Measurements from ENCODE around the gene LMAN2L.
"Not testable (repeated sequence)": the region's sequence is repeated elsewhere in the genome, so short reads cannot be mapped to it uniquely, and the experiment has no call there.

Gene LMAN2L

DNA sequence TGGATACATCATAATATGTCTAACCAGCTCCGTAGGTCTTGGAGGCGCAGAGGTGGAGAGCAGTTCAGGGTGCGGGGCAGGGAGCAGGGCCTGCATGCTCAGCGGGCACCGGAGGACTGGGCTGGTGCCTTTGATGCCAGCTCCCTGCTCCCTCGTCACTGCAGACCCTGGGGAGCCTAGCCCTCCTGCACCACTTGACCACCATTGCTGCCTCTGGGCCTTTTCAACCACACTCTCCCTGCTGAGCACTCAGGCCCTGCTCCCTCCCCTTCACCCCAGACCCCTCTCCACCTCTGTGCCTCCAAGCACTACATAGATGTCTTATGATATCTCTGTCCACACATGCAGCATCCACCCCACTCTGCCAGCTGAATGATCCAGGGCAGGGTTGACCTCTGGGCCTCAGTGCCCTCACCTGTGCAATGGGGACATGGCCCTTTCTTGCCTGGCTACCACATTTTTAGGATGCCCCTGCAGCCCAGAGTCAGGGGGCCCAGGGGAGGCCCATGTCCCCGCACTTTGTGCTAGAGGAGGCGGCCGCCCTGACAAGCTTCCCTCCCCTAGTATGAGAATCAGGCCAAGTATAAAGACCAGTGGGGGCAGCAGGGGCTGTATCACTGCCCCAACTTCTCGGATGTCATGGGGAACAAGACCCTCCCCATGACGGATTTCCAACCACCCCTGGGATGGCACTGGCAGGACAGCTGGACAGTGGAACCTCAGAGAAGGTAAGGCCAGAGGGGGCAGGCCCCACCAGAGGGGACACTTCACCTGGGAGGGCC is 51.0 kb downstream of the LMAN2L start:
- ATAC-seq = no peak
- no peak for DNase-seq (ENCODE audit: low spot score in 2 of 2)
- H3K9me3 Mint-ChIP-seq = no peaks in the 10 kb centered on the region
- H3K4me1 Mint-ChIP-seq = no peaks in the 10 kb centered on the region
- H3K27ac Mint-ChIP-seq = no peak overlapping the region
- H3K36me3 Mint-ChIP-seq = no peaks in the 10 kb centered on the region
- no peak overlapping the region for H3K4me3 Mint-ChIP-seq

GRCh38 chr2:96687711-96688640 is 51.9 kb downstream of the LMAN2L start:
- DNase-seq (ENCODE audit: low spot score in 2 of 2) (no peak), ATAC-seq (no peak)
- Mint-ChIP-seq H3K27ac (no peak overlapping the region), H3K4me3 (no peak overlapping the region), H3K36me3 (no peaks in the 10 kb centered on the region), H3K4me1 (no peaks in the 10 kb centered on the region), H3K9me3 (no peaks in the 10 kb centered on the region)

GRCh38 chr2:96687266-96687665 is 52.6 kb downstream of the LMAN2L start:
- Mint-ChIP-seq H3K4me1 (no peaks in the 10 kb centered on the region), H3K4me3 (no peak overlapping the region), H3K9me3 (no peaks in the 10 kb centered on the region), H3K27ac (no peak overlapping the region), H3K36me3 (no peaks in the 10 kb centered on the region)
- no peak for ATAC-seq
- DNase-seq (ENCODE audit: low spot score in 2 of 2) = no peak

DNA sequence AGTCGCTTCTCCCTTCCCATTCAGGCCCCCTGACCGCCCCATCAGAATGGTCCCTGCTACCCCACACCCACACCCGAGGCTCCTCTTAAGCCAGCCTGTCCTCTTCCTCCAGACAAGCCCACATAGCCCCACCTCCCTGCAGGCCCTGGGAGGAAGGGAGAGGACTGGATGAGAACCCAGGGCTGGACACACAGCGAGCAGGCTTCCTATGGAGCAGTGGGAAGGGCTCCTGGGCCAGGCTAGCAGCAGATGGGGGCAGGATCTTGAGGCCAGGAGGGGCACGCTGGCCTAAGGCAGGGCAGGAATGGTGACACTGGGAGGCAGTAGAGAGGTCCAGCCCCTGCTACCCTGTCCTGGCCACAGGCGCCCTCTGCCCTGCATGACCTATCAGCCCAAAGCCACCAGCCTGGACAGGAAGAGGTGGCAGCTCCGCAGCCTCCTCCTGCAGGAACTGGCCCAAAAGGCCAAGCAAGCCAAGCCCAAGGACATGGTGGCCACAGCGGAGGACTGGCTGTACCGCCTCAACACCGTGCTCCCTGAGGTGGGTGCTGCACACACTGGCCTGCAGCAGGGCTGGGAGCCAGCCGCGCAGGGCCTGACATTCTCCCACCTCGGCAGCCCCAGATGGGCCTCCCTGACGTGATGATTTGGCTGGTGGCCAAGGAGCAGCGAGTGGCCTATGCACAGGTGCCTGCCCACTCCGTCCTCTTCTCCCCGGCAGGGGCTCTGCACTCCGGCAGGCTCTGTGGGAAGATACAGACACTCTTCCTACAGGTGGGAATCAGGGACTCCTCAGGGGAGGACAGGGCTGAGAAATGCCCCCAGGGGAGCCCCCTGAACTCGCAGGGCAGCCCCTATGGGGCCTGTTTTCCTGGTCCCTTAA is 54.0 kb downstream of the LMAN2L start:
- DNase-seq (ENCODE audit: low spot score in 2 of 2) = no peak
- no peak overlapping the region for H3K27ac Mint-ChIP-seq
- no peak overlapping the region for H3K4me3 Mint-ChIP-seq
- no peaks in the 10 kb centered on the region for H3K9me3 Mint-ChIP-seq
- H3K36me3 Mint-ChIP-seq = no peaks in the 10 kb centered on the region
- no peak for ATAC-seq
- no peaks in the 10 kb centered on the region for H3K4me1 Mint-ChIP-seq

GRCh38 chr2:96684883-96685576 is 54.8 kb downstream of the LMAN2L start:
- DNase-seq (ENCODE audit: low spot score in 2 of 2) = no peak
- Mint-ChIP-seq H3K36me3 (no peaks in the 10 kb centered on the region), H3K4me3 (no peak overlapping the region), H3K9me3 (no peaks in the 10 kb centered on the region), H3K27ac (no peak overlapping the region), H3K4me1 (no peaks in the 10 kb centered on the region)
- no peak for ATAC-seq

DNA sequence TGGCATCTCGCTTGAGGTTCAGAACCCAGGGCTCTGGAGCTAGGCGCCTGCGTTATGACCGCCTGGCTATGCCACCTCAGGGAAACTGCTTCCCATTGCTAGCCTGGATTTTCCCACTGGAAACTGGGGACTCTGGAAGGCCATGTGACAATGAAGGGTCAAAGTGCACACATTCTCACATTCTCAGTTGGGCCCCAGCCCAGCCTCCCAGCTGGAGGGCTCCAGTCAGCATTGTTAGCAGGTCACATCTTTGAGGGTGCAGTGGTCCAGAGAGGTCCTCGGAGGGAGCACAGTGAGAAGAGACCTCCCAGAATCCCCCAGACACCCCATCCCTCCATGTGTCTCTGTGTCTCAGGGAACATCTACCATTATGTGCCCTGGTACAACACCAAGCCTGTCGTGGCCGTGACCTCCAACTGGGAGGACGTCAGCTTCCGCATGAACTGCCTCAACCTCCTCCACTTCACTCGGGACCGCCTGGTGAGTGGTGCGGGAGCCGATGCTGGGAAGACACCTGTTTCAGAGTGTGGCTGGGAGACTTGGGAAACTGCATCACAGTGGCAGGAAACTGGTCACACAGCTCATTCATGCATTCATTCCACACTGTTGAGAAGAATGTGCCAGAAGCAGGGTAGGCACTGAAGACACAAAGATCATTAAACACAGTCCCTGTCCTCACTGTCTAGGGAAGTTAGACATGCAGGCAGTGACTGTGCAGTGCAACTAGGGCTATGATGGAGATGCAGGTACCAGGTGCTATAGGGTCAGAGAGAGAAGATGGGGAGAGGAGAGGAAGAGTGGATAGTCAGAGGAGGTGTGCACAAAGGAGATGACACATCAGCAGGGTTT is 55.7 kb downstream of the LMAN2L start:
- H3K36me3 Mint-ChIP-seq = no peaks in the 10 kb centered on the region

GRCh38 chr2:96683307-96683706 is 56.6 kb downstream of the LMAN2L start:
- Mint-ChIP-seq H3K4me1 (no peaks in the 10 kb centered on the region), H3K9me3 (no peaks in the 10 kb centered on the region), H3K27ac (no peak overlapping the region), H3K36me3 (no peaks in the 10 kb centered on the region), H3K4me3 (no peak overlapping the region)
- DNase-seq (ENCODE audit: low spot score in 2 of 2) (no peak), ATAC-seq (no peak)

More for the DNA sequence above, 55.7 kb downstream of the LMAN2L start:
- DNase-seq (ENCODE audit: low spot score in 2 of 2) (no peak), ATAC-seq (no peak)
- H3K4me1 Mint-ChIP-seq = no peaks in the 10 kb centered on the region
- no peaks in the 10 kb centered on the region for H3K9me3 Mint-ChIP-seq
- no peak overlapping the region for H3K4me3 Mint-ChIP-seq
- H3K27ac Mint-ChIP-seq = no peak overlapping the region

DNA sequence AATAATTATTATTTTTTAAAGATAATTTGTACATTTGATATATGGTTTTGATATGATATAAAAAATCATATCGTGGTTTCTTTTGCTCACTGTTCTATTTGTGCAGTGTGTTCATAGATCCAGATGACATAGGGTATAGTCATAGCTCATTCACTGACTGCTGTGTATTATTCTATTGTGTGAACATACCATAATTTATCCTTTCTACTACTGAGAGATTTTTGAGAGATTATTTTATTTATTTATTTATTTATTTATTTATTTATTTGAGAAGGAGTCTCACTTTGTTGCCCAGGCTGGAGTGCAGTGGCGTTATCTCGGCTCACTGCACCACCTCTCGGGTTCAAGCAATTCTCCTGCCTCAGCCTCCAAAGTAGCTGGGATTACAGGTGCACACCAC is 58.3 kb downstream of the LMAN2L start:
- ATAC-seq = no peak
- Mint-ChIP-seq H3K27ac (no peak overlapping the region), H3K36me3 (no peaks in the 10 kb centered on the region), H3K4me3 (no peak overlapping the region), H3K4me1 (no peaks in the 10 kb centered on the region), H3K9me3 (no peaks in the 10 kb centered on the region)
- DNase-seq (ENCODE audit: low spot score in 2 of 2) = no peak

DNA sequence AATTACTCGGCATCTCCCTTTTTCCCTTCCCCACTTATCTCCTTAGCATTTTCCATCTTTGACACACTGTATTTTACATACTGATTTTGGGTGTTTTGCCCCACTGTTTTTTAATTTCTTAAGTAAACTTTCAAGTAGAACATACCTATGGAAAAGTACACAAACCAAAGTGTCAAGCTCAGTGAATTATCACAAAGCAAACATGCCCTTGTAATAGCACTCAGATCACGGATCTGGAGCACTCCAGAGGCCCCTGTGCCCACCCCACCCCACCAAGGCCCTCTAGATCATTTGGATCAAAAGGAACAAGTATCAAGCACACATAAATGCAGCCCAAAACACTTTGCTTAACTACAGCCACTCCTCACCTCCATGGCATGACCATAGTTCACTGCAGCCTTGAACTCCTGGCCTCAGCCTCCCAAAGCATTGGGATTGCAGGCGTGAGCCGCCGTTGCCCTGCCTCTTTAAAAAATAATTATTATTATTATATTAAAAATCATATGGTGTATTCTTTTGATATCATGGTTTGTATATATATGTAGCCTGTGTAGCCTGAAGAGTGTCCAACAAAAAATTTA is 59.2 kb downstream of the LMAN2L start:
- Mint-ChIP-seq H3K4me3 (no peak overlapping the region), H3K36me3 (no peaks in the 10 kb centered on the region), H3K27ac (no peak overlapping the region), H3K9me3 (no peaks in the 10 kb centered on the region), H3K4me1 (no peaks in the 10 kb centered on the region)
- ATAC-seq (no peak), DNase-seq (ENCODE audit: low spot score in 2 of 2) (no peak)

GRCh38 chr2:96679848-96680247 is 60.0 kb downstream of the LMAN2L start:
- no peaks in the 10 kb centered on the region for H3K4me1 Mint-ChIP-seq
- no peak for DNase-seq (ENCODE audit: low spot score in 2 of 2)
- no peak for ATAC-seq
- no peak overlapping the region for H3K27ac Mint-ChIP-seq
- no peaks in the 10 kb centered on the region for H3K36me3 Mint-ChIP-seq
- H3K4me3 Mint-ChIP-seq = no peak overlapping the region
- no peaks in the 10 kb centered on the region for H3K9me3 Mint-ChIP-seq

DNA sequence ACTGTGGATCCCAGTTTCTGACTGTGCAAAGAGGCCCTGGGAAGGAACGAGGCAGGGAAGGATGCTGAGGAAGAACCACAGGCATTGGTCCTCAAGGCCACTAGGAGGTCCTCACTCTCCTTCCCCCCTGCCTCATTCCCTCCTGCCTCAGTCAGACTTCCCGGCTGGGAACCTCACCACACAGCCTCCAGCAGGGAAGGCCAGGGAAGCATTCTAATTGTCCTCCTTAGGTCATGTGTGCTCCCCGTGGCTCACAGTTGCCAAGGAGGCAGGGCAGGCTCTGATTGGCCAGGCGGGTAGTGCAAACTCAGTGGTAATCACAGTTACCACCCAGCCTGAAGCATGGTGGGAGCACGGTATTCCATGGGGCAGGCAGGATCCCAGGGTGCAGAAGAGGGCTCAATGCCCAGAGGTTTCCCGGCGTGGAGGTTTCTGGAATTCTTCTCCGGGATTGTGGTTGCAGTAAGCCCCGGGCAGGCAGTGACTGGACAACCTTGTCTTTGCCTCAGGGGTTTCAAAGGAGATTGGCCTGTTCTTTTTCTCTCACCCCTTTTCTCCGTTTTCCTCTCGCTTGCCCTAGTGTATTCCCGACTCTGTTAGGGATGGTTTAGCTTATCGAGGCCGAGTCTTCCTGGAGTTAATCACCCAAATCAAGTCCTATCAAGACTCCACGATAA is 70.2 kb downstream of the LMAN2L start:
- H3K9me3 Mint-ChIP-seq = no peaks in the 10 kb centered on the region
- peaks cover 7% of the 10 kb centered on the region for H3K4me1 Mint-ChIP-seq
- H3K4me3 Mint-ChIP-seq = no peak overlapping the region

DNA sequence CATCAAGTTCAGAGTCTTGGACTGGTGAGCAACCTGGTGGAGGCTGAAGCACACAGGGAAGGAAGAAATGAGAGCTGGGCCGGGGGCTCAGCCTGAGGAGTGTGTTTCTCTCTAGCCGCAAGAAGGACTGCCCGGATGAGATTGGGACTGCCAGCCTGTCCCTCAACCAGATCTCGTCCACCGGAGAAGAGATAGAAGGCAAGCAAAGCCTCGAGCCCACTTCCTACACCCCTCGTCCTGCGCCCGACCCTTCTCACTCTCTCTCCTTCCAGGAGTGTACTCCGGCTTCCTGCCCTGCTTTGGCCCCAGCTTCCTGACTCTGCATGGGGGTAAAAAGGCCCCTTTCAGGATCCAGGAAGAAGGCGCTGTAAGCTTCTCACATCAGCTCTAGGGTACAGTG is 71.1 kb downstream of the LMAN2L start:
- ATAC-seq (no peak), DNase-seq (ENCODE audit: low spot score in 2 of 2) (no peak)
- Mint-ChIP-seq H3K4me3 (no peak overlapping the region), H3K36me3 (no peaks in the 10 kb centered on the region), H3K4me1 (peaks cover 7% of the 10 kb centered on the region), H3K27ac (no peak overlapping the region), H3K9me3 (no peaks in the 10 kb centered on the region)

More for the DNA sequence above, 70.2 kb downstream of the LMAN2L start:
- Mint-ChIP-seq H3K36me3 (no peaks in the 10 kb centered on the region), H3K27ac (no peak overlapping the region)
- DNase-seq (ENCODE audit: low spot score in 2 of 2) = no peak
- no peak for ATAC-seq

- H3K9me3 Mint-ChIP-seq, H3K4me3 Mint-ChIP-seq: not testable (repeated sequence)
- H3K27ac Mint-ChIP-seq = peak overlapping the region; percentile 27
Measured at GRCh38 chr2:96665717-96666116, 74.1 kb downstream of the LMAN2L start.

More at GRCh38 chr2:96665717-96666116, 74.1 kb downstream of the LMAN2L start:
- H3K36me3 Mint-ChIP-seq; ATAC-seq; H3K4me1 Mint-ChIP-seq; DNase-seq (ENCODE audit: low spot score in 2 of 2): not testable (repeated sequence)
